ENCODE measurements around the gene C4B.

The C4B gene

GRCh38 chr6:32045811-32046449 is 31.3 kb downstream of the C4B start (continued):
- TF ChIP-seq, protein P1, sequence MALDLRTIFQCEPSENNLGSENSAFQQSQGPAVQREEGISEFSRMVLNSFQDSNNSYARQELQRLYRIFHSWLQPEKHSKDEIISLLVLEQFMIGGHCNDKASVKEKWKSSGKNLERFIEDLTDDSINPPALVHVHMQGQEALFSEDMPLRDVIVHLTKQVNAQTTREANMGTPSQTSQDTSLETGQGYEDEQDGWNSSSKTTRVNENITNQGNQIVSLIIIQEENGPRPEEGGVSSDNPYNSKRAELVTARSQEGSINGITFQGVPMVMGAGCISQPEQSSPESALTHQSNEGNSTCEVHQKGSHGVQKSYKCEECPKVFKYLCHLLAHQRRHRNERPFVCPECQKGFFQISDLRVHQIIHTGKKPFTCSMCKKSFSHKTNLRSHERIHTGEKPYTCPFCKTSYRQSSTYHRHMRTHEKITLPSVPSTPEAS (tag by site-specific recombination; IDR thresholded peaks at IDR 0.05) = no peak
- TF ChIP-seq ZNF747 (tag by site-specific recombination; IDR thresholded peaks at IDR 0.05) (no peak), SALL2 (tag by site-specific recombination; IDR thresholded peaks at IDR 0.05; ENCODE audit: borderline replicate concordance) (no peak), ZSCAN30 (tag by site-specific recombination; IDR thresholded peaks at IDR 0.05) (no peak), ZNF585B (tag by site-specific recombination; IDR thresholded peaks at IDR 0.05) (no peak), ZSCAN16 (tag by site-specific recombination; IDR thresholded peaks at IDR 0.05) (no peak)
- TF ChIP-seq, protein P2, sequence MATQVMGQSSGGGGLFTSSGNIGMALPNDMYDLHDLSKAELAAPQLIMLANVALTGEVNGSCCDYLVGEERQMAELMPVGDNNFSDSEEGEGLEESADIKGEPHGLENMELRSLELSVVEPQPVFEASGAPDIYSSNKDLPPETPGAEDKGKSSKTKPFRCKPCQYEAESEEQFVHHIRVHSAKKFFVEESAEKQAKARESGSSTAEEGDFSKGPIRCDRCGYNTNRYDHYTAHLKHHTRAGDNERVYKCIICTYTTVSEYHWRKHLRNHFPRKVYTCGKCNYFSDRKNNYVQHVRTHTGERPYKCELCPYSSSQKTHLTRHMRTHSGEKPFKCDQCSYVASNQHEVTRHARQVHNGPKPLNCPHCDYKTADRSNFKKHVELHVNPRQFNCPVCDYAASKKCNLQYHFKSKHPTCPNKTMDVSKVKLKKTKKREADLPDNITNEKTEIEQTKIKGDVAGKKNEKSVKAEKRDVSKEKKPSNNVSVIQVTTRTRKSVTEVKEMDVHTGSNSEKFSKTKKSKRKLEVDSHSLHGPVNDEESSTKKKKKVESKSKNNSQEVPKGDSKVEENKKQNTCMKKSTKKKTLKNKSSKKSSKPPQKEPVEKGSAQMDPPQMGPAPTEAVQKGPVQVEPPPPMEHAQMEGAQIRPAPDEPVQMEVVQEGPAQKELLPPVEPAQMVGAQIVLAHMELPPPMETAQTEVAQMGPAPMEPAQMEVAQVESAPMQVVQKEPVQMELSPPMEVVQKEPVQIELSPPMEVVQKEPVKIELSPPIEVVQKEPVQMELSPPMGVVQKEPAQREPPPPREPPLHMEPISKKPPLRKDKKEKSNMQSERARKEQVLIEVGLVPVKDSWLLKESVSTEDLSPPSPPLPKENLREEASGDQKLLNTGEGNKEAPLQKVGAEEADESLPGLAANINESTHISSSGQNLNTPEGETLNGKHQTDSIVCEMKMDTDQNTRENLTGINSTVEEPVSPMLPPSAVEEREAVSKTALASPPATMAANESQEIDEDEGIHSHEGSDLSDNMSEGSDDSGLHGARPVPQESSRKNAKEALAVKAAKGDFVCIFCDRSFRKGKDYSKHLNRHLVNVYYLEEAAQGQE (tag by site-specific recombination; IDR thresholded peaks at IDR 0.05) = no peak
- TF ChIP-seq, protein P3, sequence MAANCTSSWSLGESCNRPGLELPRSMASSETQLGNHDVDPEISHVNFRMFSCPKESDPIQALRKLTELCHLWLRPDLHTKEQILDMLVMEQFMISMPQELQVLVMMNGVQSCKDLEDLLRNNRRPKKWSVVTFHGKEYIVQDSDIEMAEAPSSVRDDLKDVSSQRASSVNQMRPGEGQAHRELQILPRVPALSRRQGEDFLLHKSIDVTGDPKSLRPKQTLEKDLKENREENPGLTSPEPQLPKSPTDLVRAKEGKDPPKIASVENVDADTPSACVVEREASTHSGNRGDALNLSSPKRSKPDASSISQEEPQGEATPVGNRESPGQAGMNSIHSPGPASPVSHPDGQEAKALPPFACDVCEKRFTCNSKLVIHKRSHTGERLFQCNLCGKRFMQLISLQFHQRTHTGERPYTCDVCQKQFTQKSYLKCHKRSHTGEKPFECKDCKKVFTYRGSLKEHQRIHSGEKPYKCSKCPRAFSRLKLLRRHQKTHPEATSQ (tag by site-specific recombination; IDR thresholded peaks at IDR 0.05) = no peak

DNA sequence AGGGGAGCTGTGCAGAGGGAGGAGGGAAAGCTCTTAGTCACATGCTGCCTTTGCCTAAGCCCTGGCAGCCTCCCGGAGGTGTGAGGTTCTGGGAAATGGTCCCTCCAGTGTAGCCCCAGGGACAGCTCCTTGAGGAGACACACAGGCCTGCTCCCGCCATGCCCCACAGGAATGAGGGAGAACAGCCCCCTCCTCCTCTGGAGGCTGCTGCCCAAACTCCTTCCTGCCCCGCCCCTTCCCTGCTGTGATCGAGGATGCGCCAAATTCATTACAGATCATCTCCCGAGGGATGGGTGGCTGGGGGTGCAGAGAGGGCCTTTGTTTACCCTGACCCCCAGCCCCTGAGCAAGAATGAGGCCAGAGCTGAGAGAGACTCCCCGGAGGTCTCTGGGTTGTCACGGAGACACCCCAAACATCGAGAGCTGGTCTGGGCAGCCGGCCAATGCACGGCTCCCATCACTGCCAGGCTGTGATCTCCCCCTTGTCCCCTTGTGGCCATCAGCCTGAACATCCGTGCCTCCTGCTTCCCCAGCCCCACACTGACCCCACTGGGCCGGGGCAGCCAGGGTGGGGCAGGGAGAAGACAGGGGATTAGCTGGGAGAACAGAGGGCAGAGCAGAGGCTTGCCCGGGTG is 32.0 kb downstream of the C4B start:
- Histone ChIP-seq H3K4me3 (ENCODE audit: low read depth, low read length) (no peak overlapping the region), H3K27ac (ENCODE audit: extremely low read depth, low read depth, low read length) (no peak overlapping the region), H3K4me1 (ENCODE audit: control insufficient read depth, insufficient read depth, low read length) (no peaks in the 10 kb centered on the region), H3K9me3 (ENCODE audit: control insufficient read depth, insufficient read depth, low read depth, low read length) (no peaks in the 10 kb centered on the region), H3K36me3 (ENCODE audit: control insufficient read depth in 2 of 2, insufficient read depth in 1 of 2, low read length in 2 of 2) (no peaks in the 10 kb centered on the region)
- CTCF ChIA-PET = interaction anchor here (0.5 to 3.1 kb wide), 12 partner anchors 11 to 272 kb away, joined by 3 to 32 read pairs (median 4); no protein-coding TSS in a partner anchor
- TF ChIP-seq GLIS2 (tag by site-specific recombination; IDR thresholded peaks at IDR 0.05) = peak; percentile 64; the same call in 1 of the 2 replicates
- no peak for TF ChIP-seq HOXA7 (CRISPR knock-in tag; IDR thresholded peaks at IDR 0.05; ENCODE audit: borderline replicate concordance)
- TF ChIP-seq ZBTB48 (tag by site-specific recombination; IDR thresholded peaks at IDR 0.05) = peak; percentile 55; the same call in 1 of the 2 replicates
- TF ChIP-seq SP7 (tag by site-specific recombination; IDR thresholded peaks at IDR 0.05) = 0 out of 2 replicates have a peak, but pooled peaks have one; percentile 19
- peak; percentile 64 for TF ChIP-seq KLF1 (tag by site-specific recombination; IDR thresholded peaks at IDR 0.05)
- TF ChIP-seq, protein P4, sequence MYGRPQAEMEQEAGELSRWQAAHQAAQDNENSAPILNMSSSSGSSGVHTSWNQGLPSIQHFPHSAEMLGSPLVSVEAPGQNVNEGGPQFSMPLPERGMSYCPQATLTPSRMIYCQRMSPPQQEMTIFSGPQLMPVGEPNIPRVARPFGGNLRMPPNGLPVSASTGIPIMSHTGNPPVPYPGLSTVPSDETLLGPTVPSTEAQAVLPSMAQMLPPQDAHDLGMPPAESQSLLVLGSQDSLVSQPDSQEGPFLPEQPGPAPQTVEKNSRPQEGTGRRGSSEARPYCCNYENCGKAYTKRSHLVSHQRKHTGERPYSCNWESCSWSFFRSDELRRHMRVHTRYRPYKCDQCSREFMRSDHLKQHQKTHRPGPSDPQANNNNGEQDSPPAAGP (tag by site-specific recombination; IDR thresholded peaks at IDR 0.05) = no peak
- TF ChIP-seq KLF9 (tag by site-specific recombination; IDR thresholded peaks at IDR 0.05; ENCODE audit: low read depth) = 0 out of 2 replicates have a peak, but pooled peaks have one; percentile 12
- TF ChIP-seq GLIS1 (tag by site-specific recombination; IDR thresholded peaks at IDR 0.05) = peak; percentile 92
- TF ChIP-seq ZIC2 (tag by site-specific recombination; IDR thresholded peaks at IDR 0.05) = peak; percentile 36
- 0 out of 2 replicates have a peak, but pooled peaks have one; percentile 10 for TF ChIP-seq CTCF (tag by site-specific recombination; IDR thresholded peaks at IDR 0.05)
- POLR2A ChIA-PET = no interaction called here
